HG02884 (cell line): ENCODE measurements around the gene AKR7A3.
"Not testable (repeated sequence)": the region's sequence is repeated elsewhere in the genome, so short reads cannot be mapped to it uniquely, and the experiment has no call there.

Source experiments
- ATAC-seq: cut with Tn5 transposase; IDR thresholded peaks from one replicate; pipeline ENCODE4 v1.9.1; 2021; ENCODE audit warnings: mild to moderate bottlenecking, moderate library complexity; ENCODE audit not compliant: unreplicated experiment

AKR7A3 gene

DNA sequence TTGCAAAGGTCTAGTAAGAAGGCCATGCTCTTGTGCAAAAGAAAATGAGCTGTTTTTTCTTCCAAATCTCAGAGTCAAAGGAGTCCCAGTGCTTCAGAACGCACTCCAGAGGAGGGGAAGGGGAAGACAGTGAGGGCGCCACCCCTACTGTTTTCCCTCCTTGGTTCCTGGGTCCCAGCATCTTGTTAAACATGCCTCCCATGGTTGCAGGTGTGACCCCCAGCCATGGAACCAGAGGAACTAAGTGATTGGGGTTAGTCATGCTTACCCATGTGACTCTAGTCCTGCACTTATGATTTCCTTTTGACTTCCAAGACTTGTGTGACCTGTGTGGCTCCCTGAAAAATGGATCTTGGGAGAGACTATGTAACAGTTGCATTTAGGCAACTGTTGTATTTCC is 6.1 kb upstream of the AKR7A3 start:
- ATAC-seq: no peak

- ATAC-seq: no peak
Measured at GRCh38 chr1:19289244-19289643, 674 bp upstream of the AKR7A3 start.

DNA sequence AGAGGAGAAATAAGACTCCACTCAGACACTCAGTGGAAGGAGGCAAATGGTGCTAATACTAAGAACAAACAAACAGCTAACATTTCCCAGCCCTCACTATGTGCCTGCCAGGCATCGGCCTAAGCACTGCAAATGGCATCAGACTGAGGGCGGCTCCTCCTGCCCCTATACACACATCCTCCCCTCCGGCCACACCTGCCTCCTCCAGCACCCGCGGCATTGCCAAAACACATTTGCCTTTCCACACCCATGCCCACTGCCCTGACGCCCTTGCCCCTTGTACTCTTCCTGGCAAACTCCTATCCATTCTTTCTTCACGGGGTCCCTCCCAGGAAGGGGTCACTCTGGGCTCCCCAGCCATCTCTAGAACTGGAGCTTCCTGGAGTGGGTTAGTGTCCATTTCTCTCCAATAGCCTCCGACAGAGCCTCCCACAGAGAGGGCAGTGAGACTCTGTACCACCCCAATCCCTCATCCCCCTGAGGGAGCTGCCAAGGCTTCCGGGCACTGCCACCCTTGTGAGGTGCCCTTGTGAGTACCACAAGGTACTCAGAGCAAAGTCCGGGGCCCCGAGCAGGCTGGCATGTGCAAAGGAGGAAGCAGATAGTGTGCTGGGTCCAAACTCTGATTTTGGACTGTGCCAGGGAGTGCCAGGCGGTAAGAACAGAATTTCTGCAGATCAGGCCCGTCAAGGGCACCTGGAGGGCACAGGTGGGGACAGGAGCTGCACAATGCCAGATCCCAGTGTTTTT is 959 bp downstream of the AKR7A3 start:
- ATAC-seq: no peak

GRCh38 chr1:19285807-19286206 is 2.8 kb downstream of the AKR7A3 start:
- not testable (repeated sequence) for ATAC-seq

GRCh38 chr1:19285366-19285765 is 3.2 kb downstream of the AKR7A3 start:
- not testable (repeated sequence) for ATAC-seq

GRCh38 chr1:19284881-19285280 is 3.7 kb downstream of the AKR7A3 start:
- ATAC-seq: no peak

DNA sequence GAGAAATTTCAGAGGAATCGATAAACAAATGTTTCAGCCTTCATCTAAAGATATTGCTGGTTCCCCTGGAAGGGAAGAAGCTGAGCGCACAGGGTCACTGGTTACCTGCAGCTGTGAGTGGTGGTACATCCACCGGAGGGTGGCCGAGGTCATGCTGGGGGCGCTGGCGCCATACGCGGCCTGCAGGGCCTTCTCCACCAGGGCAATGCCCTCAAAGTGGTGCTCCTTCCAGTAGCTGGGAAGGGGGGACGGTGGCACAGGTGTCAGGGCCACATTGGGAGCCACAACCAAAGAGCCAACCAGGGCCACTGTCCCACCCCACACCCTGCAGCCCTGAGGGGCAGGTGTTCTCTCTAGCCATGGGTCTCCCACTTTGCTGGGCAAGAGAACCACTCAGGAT is 4.7 kb downstream of the AKR7A3 start:
- no peak for ATAC-seq

- ATAC-seq: no peak
Measured at GRCh38 chr1:19274636-19275035, 13.9 kb downstream of the AKR7A3 start.

DNA sequence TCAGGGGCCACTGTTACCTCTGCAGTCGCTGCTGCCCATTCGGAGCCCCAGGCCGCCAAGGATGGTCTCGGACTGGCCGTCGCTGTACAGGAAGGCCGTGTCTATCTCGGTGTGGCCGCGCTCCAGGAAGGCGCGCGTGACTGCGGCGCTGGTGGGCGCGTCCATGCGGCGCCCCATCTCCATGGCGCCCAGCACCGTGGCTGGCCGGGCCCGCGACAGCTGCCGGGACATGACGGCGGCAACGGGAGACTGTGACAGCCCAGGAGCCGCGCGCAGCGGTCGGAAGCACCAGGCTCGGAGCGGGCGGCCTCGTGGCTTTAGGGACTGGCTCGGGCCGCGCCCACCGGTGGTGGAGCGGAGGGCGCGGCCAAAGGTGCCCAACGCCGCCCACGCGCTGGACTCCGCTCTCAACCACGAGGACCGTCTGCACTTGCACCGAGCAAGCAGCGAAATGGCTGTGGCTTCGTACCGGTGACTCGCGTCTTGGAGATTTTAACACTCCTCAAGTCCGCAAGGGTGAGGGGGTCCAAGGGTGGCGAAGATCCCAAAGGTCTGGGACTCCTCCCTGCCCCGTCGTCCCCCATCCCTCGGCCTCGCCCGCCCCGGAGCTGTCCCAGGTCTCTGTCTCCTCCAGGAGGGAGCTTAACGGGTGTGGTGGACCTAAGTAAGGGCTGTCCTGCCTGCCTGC is 14.6 kb downstream of the AKR7A3 start:
- not testable (repeated sequence) for ATAC-seq

DNA sequence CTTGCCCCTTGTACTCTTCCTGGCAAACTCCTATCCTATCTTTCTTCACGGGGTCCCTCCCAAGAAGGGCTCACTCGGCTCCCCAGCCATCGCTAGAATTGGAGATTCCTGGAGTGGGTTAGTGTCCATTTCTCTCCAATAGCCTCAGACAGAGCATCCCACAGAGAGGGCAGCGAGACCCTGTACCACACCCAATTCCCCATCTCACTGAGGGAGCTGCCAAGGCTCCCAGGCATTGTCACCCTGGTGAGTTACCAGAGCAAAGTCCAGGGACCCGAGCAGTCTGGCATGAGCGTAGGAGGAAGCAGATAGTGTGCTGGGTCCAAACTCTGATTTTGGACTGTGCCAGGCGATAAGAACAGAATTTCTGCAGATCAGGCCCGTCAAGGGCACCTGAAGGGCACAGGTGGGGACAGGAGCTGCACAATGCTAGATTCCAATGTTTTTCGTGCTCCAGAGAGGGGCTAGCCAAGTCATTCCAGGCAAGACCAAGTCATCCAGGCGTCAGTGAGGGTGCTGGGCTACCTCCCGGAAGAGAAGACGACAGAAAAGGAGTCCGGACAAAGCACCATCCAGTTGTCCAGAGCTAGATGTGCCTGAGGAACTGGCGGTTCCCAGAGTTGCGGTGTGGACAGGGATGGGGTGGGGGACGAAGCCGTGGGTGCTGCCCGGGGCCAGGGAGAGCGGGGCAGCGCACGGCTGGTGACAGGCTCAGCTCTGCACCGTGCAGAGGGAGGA is 15.3 kb downstream of the AKR7A3 start:
- no peak for ATAC-seq

- no peak for ATAC-seq
Measured at GRCh38 chr1:19272064-19272463, 16.5 kb downstream of the AKR7A3 start.

- not testable (repeated sequence) for ATAC-seq
Measured at GRCh38 chr1:19270343-19270730, 18.2 kb downstream of the AKR7A3 start.

DNA sequence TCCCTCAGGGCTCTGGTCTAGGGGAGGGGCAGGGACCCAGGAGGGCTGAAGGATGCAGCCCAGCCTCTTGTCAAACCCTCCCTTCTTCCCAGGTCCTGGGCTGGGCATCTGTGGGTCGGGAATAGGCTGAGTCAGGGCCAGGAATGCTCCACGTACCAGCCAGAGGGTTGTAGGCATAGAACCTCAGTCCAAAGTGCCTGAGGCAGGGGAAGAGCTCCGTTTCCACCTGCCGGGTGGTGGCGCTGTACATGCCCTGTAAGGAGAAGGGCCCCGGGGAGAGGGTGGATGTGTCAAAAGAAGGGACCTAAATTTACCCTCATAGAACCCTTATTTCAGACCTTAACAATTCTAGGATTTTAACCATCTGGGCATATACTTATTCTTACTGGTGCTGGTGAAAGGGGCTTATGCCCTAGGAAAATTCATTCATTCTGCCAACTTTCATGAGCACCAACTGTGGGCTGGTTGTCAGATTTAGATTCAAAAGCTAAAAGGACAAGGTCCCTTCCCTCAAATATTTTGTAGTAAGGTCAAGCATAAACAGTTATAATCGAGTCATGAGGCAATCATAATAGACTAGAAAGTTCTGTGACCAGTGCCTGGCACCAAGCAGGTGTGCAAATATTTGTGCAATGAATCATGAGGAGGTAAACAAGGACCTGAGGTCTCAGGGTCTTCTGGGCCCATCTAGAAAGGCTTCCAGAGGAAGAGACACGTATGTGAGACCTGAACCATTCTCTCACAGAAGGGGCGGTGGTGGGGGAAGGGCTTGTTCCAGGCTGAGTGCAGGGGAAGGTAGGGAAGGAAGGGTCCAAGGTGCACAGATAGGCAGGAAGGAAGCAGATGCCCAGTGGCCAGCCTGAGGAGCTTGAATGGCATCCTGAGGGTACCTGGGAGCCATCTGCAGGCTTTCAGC is 18.9 kb downstream of the AKR7A3 start:
- not testable (repeated sequence) for ATAC-seq

DNA sequence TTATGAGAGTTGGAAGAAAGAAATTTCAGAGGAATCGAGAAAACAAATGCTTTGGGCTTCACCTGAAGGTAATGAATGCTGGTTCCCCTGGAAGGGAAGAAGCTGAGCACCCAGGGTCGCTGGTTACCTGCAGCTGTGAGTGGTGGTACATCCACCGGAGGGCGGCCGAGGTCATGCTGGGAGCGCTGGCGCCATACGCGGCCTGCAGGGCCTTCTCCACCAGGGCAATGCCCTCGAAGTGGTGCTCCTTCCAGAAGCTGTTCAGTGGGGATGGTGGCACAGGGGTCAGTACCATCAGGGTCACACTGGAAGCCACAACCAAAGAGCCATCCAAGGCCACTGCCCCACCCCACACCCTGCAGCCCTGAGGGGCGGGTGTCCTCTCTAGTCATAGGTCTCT is 20.1 kb downstream of the AKR7A3 start:
- no peak for ATAC-seq

DNA sequence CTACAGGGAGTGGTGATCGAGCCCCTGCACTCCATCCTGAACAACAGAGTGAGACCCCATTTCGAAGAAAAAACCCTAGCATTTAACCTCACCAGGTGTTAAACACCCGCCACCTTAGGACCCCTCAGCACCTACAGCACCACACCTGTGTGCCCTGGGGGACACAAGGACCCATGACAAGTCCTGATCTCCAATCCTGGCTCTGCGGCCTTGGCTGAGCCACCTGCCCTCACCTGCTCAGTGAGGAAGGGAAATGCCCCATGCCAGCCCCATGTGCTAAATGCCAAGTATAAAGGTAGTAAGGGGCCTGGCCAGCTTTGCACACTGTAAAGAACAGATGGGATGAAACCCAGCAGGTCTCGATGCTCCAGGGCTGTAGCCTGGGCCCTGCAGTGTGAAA is 25.8 kb downstream of the AKR7A3 start:
- ATAC-seq: no peak

GRCh38 chr1:19262047-19262446 is 26.5 kb downstream of the AKR7A3 start:
- no peak for ATAC-seq

DNA sequence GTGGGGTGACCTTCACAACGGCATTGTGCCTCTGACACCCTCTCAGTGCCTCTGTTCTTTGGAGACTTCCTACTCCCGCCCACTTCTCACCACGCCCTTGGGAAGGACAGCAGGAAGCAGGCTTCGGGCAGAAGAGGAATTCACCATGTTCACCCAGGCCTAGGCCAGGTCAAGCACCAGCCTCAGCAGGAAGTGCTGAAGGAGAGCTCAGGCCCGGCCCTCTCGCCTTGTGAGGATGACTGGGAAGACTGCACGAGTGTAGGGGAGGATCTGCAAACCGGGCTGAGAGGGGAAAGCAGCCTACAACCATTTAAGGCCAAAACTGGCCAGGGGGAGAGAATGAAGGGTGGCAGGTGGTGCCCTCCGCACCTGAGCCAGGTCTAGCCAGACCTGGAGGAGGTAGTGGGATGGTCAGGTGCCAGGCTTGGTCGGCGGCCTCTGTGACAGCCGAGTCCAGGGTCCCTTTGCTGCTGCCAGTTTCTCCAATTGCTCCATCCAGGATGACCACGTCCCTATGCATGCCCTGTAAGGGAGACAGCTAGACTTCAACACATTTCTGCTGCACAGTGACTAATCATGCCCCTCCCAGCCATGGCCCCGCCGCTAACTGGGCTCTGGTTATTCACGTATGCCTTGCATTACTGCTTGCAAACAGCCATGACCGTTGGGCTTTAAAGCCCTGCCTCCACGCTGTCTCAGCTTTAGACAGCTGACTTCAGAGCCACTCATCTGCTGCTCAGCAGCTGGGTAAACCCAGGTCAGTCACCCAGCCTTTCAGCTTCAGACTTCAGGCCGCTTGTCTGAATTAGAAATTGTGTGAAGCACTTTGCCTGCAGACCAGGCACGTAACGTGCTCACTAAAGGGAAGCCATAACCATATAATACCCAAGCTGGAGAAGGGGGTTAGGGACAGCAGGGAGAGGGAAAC is 28.1 kb downstream of the AKR7A3 start:
- no peak for ATAC-seq

GRCh38 chr1:19258353-19258752 is 30.2 kb downstream of the AKR7A3 start:
- ATAC-seq: no peak

GRCh38 chr1:19257178-19257914 is 31.2 kb downstream of the AKR7A3 start:
- no peak for ATAC-seq
